GM21717 (cell line): Measurements from ENCODE around the gene CFI.

ENCODE experiments used
- ATAC-seq: cut with Tn5 transposase; IDR thresholded peaks from one replicate; pipeline ENCODE4 v1.9.1; 2021; ENCODE audit warnings: mild to moderate bottlenecking, moderate library complexity; ENCODE audit not compliant: unreplicated experiment

Gene CFI

DNA sequence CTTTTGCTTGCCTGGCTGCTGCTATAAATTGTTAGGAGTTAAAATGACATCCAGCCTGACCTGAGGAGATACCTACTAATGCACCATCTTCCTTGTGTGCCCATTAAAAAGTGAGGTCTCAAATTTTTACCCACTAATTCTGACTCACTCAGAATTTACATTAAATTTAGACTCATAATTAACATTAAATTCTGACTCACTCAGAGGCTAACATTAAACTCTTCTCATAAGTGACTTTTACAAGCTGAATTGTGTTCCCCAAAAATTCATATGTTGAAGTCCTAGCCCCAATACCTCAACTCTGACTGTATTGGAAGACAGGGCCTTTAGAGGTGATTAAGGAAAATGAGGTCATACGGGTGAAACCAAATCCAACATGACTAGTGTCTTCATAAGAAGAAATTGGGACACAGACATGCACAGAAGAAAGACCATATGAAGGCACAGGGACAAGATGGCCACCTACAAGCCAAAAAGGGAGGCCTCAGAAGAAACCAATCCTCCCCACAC lies 110.3 kb downstream of the CFI start:
- no peak for ATAC-seq
